GM19043 (cell line): ENCODE results near the gene SEC63.
"Not testable (repeated sequence)": the region's sequence is repeated elsewhere in the genome, so short reads cannot be mapped to it uniquely, and the experiment has no call there.

Experiments
- ATAC-seq: cut with Tn5 transposase; IDR thresholded peaks from one replicate; pipeline ENCODE4 v1.9.1; 2021; ENCODE audit warnings: low read depth; ENCODE audit not compliant: unreplicated experiment

The SEC63 gene

GRCh38 chr6:107936162-107936909 is 21.7 kb downstream of the SEC63 start:
- no peak for ATAC-seq

DNA sequence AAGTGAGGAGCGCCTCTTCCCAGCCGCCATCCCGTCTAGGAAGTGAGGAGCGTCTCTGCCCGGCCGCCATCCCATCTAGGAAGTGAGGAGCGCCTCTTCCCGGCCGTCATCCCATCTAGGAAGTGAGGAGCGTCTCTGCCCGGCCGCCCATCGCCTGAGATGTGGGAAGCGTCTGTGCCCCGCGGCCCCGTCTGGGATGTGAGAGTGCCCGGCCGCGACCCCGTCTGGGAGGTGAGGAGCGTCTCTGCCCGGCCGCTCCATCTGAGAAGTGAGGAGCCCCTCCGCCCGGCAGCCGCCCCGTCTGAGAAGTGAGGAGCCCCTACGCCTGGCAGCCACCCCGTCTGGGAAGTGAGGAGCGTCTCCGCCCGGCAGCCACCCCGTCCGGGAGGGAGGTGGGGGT is 23.8 kb downstream of the SEC63 start:
- ATAC-seq: not testable (repeated sequence)

DNA sequence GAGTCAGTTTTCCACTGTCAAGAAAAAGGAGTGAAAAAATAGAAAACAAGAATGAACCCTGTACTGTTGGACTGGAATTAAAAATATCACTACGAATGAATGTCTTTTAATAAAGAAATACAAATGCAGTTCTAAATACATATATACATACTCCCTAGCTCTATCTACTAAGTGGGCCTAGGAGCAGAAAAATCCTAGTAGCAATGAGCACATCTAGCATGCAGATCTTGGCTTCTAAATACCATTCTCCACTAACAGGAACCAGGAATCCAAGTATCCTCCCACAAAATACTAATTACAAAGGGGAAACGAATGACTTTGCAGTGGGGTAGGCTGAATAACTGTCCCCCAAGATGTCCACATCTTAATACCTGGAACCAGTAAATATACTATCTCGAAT is 25.4 kb downstream of the SEC63 start:
- no peak for ATAC-seq

DNA sequence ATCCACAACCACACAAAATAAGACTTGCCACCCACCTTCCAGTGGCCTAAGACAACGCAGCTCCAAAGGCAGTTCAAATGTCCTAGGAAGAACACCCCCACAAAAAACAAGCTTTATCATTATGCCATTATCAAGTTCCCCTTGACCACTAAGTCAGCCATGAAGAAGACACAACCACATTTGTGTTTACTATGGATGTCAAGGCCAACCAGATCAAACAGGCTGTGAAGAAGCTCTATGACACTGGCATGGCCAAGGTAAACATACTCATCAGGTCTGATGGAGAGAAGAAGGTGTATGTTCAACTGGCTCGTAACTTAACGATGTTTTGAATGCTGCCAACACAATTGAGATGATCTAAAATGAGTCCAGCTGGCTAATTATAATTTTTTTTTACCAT is 26.1 kb downstream of the SEC63 start:
- no peak for ATAC-seq

DNA sequence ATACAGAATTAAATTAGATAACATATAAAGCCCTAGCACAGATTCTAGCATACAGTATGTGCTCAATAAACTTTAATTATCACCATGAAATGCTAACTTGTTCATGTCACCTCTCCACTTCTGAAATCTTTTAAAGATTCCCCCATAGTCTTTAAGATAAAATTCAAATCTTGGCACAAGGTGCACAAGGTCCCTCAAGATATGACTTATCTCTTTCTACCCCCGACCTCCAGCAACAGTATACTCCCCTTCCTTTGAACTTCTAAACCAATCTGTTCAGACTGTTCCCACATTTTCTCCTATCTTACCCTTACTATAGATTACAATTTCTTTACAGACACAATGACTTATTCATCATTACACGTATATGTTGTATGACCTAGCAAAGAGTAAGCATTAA is 29.0 kb downstream of the SEC63 start:
- ATAC-seq: no peak

- ATAC-seq: not testable (repeated sequence)
These were observed 31.1 kb downstream of the SEC63 start for GRCh38 chr6:107926697-107927544.

GRCh38 chr6:107917451-107918375 is 40.3 kb downstream of the SEC63 start:
- no peak for ATAC-seq

GRCh38 chr6:107916961-107917360 is 41.0 kb downstream of the SEC63 start:
- ATAC-seq: not testable (repeated sequence)

DNA sequence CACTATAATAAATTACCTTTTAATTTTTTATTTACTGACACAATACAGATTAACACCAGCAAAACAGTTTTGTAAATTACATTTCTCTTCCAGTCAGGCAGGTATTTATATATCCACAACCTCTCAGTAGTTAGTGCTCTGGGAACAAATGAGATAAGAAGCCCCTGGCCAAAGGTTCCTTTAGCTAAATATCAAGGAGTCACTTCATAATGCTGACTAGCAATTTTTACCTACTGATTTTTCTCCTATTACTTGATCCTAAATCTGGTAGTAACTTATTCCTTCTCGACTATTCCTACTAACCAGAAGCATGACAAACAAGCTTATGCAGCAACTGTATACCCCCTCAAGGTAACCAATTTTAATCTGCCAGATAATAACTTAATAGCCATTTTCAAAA is 46.3 kb downstream of the SEC63 start:
- no peak for ATAC-seq

DNA sequence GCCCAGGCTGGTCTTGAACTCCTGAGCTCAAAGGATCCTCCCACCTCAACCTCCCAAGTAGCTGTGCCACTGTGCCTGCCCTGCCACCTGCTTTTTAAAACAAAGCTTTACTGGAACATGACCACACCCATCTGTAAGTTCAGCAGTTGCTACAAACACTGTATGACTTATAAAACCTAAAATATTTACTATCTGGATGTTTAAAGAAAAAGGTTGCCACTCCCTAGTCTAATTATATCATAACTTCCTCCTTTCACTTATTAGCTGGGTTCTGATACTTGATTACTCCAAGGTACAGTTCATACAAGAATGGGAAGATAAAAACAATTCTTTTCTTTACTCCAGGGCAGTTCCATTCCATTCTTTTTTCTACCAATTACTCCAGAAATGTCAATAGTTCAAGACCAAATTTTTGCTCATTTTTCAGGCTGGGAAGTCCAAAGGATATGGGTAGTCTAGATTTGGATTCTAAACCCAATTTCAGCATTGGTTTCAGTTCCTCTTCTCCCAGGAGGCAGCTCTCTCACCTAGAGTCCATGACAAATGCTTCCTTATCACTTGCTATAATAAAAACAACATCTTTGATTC is 63.1 kb downstream of the SEC63 start:
- ATAC-seq: no peak

DNA sequence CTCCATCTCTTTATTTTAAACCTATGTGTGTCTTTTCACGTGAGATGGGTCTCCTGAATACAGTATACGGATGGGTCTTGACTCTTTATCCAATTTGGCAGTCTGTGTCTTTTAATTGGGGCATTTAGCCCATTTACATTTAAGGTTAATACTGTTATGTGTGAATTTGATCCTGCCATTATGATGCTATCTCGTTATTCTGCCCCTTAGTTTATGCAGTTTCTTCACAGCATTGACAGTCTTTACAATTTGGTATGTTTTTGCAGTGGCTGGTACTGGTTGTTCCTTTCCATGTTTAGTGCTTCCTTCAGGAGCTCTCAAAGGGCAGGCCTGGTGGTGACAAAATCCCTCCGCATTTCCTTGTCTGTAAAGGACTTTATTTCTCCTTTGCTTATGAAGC is 67.6 kb downstream of the SEC63 start:
- not testable (repeated sequence) for ATAC-seq

DNA sequence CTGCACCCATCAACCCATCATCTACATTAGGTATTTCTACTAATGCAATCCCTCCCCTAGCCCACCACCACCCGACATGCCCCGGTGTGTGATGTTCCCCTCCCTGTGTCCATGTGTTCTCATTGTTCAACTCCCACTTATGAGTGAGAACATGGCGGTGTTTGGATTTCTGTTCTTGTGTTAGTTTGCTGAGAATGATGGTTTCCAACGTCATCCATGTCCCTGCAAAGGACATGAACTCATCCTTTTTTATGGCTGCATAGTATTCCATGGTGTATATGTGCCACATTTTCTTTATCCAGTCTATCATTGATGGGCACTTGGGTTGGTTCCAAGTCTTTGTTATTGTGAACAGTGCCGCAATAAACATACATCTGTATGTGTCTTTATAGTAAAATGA is 72.1 kb downstream of the SEC63 start:
- not testable (repeated sequence) for ATAC-seq

DNA sequence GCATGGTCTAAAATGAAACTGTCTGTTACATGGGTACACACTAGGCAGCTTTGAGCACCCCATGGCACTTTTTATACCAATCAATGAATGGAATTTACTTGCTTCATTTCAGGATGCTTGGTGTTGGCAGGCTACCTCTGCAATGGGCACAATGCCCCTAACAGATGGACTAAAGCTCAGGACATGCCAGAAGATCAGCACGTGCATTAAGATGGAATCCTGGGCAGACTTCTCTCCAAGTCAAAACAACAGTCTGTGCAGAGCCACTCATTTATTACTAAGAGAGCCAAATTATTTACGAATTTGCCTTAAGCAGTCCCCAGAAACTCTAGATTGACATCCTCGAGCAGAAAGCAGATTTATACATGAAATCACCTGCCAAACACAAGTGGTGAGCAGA is 78.1 kb downstream of the SEC63 start:
- ATAC-seq: no peak

DNA sequence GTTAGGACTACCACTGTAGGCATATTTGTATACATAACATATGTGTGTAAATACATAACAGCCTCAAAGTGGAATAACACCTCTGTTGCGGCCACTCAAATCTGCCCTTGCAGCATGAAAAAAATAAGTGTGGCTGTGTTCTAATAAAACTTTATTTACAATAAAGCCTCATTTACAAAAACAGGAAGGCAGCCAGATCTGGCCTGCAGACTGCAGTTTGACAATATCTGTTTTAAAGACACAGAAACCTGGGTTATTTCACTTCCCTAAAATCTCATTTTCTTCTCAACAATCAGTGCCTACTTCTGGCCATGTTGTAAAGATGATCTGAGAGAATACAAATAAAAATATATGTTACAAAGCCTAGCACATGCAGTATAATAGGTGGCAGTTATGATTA is 80.0 kb downstream of the SEC63 start:
- ATAC-seq: no peak

- ATAC-seq: no peak
These were observed 86.0 kb downstream of the SEC63 start for GRCh38 chr6:107871976-107872375.

DNA sequence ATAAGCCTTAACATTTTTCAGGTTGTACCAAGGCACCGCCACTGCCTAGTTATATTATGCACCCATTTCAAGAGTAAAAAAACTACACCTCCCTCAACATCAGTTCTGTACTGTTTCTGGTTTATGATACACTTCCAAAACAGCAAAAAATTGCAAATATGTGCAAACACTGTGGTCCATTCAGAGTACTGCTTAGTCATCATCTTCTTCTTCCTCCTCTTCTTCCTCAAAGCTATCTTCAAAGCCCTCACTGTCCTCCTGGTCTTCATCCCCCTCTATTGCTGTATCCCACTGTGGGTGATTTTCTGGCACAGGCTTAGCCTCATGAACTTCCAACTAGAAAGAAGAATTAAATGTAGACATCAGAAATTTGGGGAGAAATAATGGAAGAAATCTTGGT is 86.5 kb downstream of the SEC63 start:
- not testable (repeated sequence) for ATAC-seq

- ATAC-seq: no peak
These were observed 87.0 kb downstream of the SEC63 start for GRCh38 chr6:107871016-107871415.

DNA sequence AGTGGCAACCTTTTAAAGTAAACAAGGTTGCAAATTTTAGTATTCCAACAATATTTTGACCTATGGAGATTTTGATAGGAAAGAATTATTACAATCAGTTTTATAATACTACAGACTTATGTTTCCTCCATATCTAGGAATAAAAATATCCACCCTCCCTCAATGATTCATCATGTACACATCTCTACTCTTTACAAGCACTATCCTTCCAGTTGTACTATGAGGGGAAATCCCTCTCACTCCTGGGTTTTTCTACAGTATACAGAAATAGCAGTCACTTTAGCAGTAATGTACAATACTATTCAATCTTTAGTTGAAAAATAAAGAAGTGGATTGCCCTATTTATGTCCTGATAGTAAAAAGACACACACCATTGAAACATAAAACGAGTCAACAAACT is 87.6 kb downstream of the SEC63 start:
- ATAC-seq: no peak

DNA sequence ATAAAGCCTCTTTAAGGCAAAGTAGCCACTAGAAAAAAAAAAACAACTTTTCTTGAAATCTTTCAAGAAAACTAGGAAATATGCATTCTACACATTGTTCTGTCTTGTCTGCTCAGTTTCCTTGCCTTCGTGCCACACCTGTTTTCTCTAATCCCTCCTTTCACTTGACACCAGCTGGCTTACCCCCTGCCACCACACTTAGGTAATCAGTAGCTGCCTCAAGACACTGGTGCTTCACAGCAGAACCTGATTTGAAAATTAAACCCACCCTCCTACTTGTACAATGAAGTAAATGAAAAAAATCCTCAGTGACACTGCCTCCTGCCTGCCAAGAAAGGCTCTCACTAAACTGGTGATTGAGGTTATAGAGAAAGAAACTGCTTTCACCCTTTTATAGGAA is 88.1 kb downstream of the SEC63 start:
- ATAC-seq: no peak

- ATAC-seq: no peak
These were observed 89.0 kb downstream of the SEC63 start for GRCh38 chr6:107868867-107869611.
